ENCODE results near the gene WIPF3.
A peak's percentile ranks its signal among the peaks of the same experiment; 100 is the strongest.

The WIPF3 gene

DNA sequence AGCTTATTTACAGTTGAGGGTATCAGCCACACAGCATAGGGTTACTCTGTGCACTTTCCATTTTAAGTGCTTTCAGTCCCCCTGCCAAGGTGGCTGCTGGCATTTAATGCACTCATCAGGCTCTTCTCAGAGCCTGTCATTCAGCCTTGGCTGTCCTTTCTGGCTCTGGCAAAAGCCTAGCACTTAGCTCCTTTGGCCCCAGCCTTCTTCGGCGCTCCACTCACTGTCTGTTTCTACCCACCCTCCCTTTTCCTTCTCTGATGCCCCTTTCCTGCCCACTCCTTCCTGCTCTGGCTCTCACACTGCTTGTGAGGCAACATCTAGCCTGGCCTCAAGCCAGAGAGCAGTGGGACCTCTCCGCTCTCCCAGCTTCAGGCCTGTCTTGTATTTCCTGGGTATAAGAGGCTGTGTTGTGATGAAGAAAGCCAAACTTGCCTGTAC is 60.2 kb downstream of the WIPF3 start:
- no peak overlapping the region for H3K27ac ChIP-seq
- ChIA-PET POLR2A (ENCODE audit: low non-redundant PET) (no interaction called here), CTCF (no interaction called here)
- DNase-seq (ENCODE audit: low spot score), result no peak
- TF ChIP-seq, protein P1, sequence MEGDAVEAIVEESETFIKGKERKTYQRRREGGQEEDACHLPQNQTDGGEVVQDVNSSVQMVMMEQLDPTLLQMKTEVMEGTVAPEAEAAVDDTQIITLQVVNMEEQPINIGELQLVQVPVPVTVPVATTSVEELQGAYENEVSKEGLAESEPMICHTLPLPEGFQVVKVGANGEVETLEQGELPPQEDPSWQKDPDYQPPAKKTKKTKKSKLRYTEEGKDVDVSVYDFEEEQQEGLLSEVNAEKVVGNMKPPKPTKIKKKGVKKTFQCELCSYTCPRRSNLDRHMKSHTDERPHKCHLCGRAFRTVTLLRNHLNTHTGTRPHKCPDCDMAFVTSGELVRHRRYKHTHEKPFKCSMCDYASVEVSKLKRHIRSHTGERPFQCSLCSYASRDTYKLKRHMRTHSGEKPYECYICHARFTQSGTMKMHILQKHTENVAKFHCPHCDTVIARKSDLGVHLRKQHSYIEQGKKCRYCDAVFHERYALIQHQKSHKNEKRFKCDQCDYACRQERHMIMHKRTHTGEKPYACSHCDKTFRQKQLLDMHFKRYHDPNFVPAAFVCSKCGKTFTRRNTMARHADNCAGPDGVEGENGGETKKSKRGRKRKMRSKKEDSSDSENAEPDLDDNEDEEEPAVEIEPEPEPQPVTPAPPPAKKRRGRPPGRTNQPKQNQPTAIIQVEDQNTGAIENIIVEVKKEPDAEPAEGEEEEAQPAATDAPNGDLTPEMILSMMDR (conservative IDR thresholded peaks at IDR 0.05; ENCODE audit: low read depth), result no peak

DNA sequence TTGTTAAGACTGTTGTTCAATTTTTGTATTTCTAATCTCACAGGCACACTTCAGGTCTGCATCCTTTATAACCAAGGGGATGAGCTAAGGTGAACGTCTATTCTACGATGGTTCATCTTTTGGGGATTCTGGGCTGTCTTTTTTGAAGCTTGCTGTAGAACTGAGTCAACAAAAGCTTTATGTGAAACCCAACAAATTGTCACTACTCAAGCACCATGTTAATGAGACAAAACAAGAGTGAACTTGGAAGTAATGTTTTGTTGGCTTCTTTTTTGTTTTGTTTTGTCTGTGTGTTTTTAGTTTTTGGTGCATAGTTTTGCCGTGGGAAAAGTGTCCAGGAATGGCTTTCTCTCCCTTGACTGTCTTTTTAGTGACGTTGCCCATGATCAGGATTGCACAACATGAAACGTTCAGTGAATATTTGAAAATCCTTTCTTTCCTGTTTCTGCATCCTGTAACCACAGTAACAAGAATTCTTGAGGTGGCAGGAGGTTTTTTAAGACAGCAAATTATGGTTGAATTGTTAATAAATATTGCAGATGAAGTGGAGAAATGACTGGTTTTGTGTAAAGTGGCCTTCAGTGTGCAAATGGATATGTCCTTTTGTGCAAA is 65.6 kb downstream of the WIPF3 start:
- DNase-seq (ENCODE audit: low spot score), result no peak
- H3K27ac ChIP-seq, result no peak overlapping the region
- POLR2A ChIA-PET (ENCODE audit: low non-redundant PET), result no interaction called here
- CTCF ChIA-PET, result no interaction called here
- TF ChIP-seq, protein P1 (conservative IDR thresholded peaks at IDR 0.05; ENCODE audit: low read depth), result no peak

DNA sequence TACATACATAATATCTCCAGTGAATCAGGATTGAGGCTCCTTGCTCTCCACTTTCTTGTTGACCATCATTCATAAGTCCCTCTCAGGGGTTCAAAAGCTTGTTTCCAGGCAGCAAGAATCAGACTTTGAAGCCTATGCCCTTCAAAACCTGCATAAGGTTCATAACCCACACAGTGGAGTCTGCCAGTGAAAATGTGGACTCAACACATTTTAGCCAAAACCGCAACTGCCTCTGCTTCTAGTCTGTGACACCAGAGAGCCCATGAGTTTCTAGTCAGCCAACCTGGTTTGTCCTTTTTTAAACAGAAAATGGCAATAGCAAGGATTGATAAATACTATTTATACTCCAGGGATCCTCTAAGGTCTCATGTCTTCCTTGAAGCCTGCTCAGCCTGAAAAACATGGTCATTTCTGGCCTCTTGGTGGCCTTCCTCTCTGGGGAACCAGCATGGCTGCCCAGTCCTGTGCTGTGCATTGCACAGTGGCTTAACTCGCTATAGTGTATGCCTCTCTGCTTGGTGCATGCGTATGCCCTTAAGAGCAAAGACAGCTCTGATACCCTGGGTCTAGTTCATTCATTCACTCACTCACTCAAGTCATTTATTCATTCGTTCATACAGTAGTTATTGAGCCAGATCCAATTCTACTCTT is 67.5 kb downstream of the WIPF3 start:
- ChIA-PET POLR2A (ENCODE audit: low non-redundant PET) (no interaction called here), CTCF (no interaction called here)
- TF ChIP-seq, protein P1 (conservative IDR thresholded peaks at IDR 0.05; ENCODE audit: low read depth), result no peak
- H3K27ac ChIP-seq, result no peak overlapping the region
- DNase-seq (ENCODE audit: low spot score), result no peak

DNA sequence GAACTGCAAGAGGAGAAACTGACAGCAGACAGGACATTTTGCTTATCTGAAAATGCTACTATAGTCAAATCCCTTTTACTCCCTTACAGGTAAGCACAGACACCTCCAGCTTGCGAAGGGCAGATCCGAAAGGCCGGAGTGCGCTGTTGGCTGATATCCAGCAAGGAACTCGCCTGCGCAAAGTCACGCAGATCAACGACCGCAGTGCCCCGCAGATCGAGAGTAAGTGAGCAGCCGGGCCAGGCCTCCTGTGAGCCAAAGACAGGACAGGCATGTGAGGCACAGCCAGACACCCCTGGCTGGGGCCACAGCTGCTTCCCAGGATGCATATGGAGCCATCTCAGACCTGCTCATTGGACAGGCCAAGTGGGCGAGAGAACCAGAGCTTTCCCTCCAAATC is 69.4 kb downstream of the WIPF3 start:
- ChIA-PET POLR2A (ENCODE audit: low non-redundant PET) (no interaction called here), CTCF (interaction anchor here (0.9 kb wide), 1 partner anchor 33 kb away, joined by 3 read pairs; no protein-coding TSS in a partner anchor)
- DNase-seq (ENCODE audit: low spot score), result no peak
- TF ChIP-seq, protein P1 (conservative IDR thresholded peaks at IDR 0.05; ENCODE audit: low read depth), result no peak
- H3K27ac ChIP-seq, result no peak overlapping the region

DNA sequence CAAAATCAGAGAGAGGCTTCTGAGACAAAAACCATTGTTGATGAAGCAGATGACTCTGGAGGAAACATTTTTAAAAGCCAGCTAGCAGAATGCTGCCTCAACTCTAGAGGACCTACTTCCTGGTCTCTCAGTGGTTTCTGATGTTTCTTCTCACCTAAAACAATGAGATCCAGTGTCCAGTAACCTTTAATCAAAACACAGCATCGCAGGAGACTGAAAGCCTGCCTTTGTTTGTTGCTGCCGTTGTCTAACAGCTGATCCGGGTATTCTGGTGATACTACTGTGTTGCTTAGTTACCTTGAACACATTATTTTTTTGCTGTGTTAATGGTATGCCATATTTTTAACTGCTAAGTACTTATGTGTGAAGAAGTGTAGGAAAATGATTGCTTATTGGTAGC is 70.9 kb downstream of the WIPF3 start:
- TF ChIP-seq, protein P1 (conservative IDR thresholded peaks at IDR 0.05; ENCODE audit: low read depth), result no peak
- CTCF ChIA-PET, result interaction anchor here (0.6 to 2.2 kb wide), 6 partner anchors 18 to 230 kb away, joined by 3 to 11 read pairs (median 4); no protein-coding TSS in a partner anchor
- no peak for DNase-seq (ENCODE audit: low spot score)
- H3K27ac ChIP-seq, result no peak overlapping the region
- POLR2A ChIA-PET (ENCODE audit: low non-redundant PET), result no interaction called here

DNA sequence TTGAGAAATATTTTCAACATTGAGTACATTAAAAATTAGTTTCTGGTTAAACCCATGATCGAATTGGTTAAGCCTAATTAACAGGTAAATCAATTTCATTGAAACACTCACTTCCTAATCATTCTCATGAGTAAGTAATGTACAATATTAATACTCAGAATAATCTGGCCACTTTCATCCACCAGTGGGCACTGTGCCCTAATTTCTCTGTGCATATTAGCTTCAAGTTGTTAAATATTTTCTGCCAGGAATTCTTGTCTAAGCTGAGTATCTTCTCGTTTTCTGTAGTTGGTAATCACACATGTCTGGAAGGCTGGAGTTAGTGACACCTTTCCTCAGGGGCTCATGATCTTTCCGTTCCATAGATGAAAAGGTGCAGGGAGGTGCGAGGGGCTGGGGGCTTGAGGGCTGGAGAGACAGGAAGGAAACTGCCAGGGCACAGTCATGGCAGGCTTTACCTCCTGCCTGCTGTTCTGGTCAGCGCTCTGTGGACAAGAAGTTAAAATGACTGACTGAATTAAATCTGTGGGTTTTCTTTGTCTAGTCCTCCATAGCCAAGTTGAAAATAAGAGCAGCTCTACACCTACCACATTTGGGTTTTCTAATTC is 71.9 kb downstream of the WIPF3 start:
- TF ChIP-seq, protein P1 (conservative IDR thresholded peaks at IDR 0.05; ENCODE audit: low read depth), result peak; percentile 76
- no peak overlapping the region for H3K27ac ChIP-seq
- DNase-seq (ENCODE audit: low spot score), result peak; percentile 58
- ChIA-PET CTCF (interaction anchor here (0.5 to 2.2 kb wide), 5 partner anchors 17 to 241 kb away, joined by 3 to 11 read pairs (median 3); no protein-coding TSS in a partner anchor), POLR2A (ENCODE audit: low non-redundant PET) (no interaction called here)
